ENCODE results near the gene CPVL.

CPVL gene

GRCh38 chr7:29041991-29042390 is 104.3 kb downstream of the CPVL start:
- TF ChIP-seq GATA3 (IDR thresholded peaks at IDR 0.05; ENCODE audit: low read depth, low read length): no peak
- no peak for TF ChIP-seq GATA2 (IDR thresholded peaks at IDR 0.05; ENCODE audit: low read depth, low read length)

GRCh38 chr7:29040579-29040925 is 105.8 kb downstream of the CPVL start:
- TF ChIP-seq GATA2 (IDR thresholded peaks at IDR 0.05; ENCODE audit: low read depth, low read length) (no peak), GATA3 (IDR thresholded peaks at IDR 0.05; ENCODE audit: low read depth, low read length) (no peak)

GRCh38 chr7:29039821-29040578 is 106.3 kb downstream of the CPVL start:
- no peak for TF ChIP-seq GATA3 (IDR thresholded peaks at IDR 0.05; ENCODE audit: low read depth, low read length)
- TF ChIP-seq GATA2 (IDR thresholded peaks at IDR 0.05; ENCODE audit: low read depth, low read length): no peak

GRCh38 chr7:29038463-29038862 is 107.9 kb downstream of the CPVL start:
- TF ChIP-seq GATA3 (IDR thresholded peaks at IDR 0.05; ENCODE audit: low read depth, low read length) (no peak), GATA2 (IDR thresholded peaks at IDR 0.05; ENCODE audit: low read depth, low read length) (no peak)

GRCh38 chr7:29035044-29035740 is 111.1 kb downstream of the CPVL start:
- TF ChIP-seq GATA2 (IDR thresholded peaks at IDR 0.05; ENCODE audit: low read depth, low read length) (no peak), GATA3 (IDR thresholded peaks at IDR 0.05; ENCODE audit: low read depth, low read length) (no peak)

- TF ChIP-seq GATA2 (IDR thresholded peaks at IDR 0.05; ENCODE audit: low read depth, low read length): no peak
- no peak for TF ChIP-seq GATA3 (IDR thresholded peaks at IDR 0.05; ENCODE audit: low read depth, low read length)
These were observed 112.8 kb downstream of the CPVL start for GRCh38 chr7:29033584-29033983.

GRCh38 chr7:29032146-29032545 is 114.2 kb downstream of the CPVL start:
- TF ChIP-seq GATA3 (IDR thresholded peaks at IDR 0.05; ENCODE audit: low read depth, low read length) (no peak), GATA2 (IDR thresholded peaks at IDR 0.05; ENCODE audit: low read depth, low read length) (no peak)

GRCh38 chr7:29030781-29031275 is 115.5 kb downstream of the CPVL start:
- no peak for TF ChIP-seq GATA2 (IDR thresholded peaks at IDR 0.05; ENCODE audit: low read depth, low read length)
- TF ChIP-seq GATA3 (IDR thresholded peaks at IDR 0.05; ENCODE audit: low read depth, low read length): no peak

GRCh38 chr7:29022291-29022988 is 123.9 kb downstream of the CPVL start:
- TF ChIP-seq GATA3 (IDR thresholded peaks at IDR 0.05; ENCODE audit: low read depth, low read length) (no peak), GATA2 (IDR thresholded peaks at IDR 0.05; ENCODE audit: low read depth, low read length) (no peak)

GRCh38 chr7:29019896-29020295 is 126.4 kb downstream of the CPVL start:
- 0 out of 2 replicates have a peak, but pooled peaks have one; percentile 35 for TF ChIP-seq GATA2 (IDR thresholded peaks at IDR 0.05; ENCODE audit: low read depth, low read length)
- no peak for TF ChIP-seq GATA3 (IDR thresholded peaks at IDR 0.05; ENCODE audit: low read depth, low read length)

- no peak for TF ChIP-seq GATA3 (IDR thresholded peaks at IDR 0.05; ENCODE audit: low read depth, low read length)
- no peak for TF ChIP-seq GATA2 (IDR thresholded peaks at IDR 0.05; ENCODE audit: low read depth, low read length)
These were observed 127.0 kb downstream of the CPVL start for GRCh38 chr7:29019387-29019786.

GRCh38 chr7:29017713-29018112 is 128.6 kb downstream of the CPVL start:
- TF ChIP-seq GATA3 (IDR thresholded peaks at IDR 0.05; ENCODE audit: low read depth, low read length) (no peak), GATA2 (IDR thresholded peaks at IDR 0.05; ENCODE audit: low read depth, low read length) (no peak)

- no peak for TF ChIP-seq GATA2 (IDR thresholded peaks at IDR 0.05; ENCODE audit: low read depth, low read length)
- no peak for TF ChIP-seq GATA3 (IDR thresholded peaks at IDR 0.05; ENCODE audit: low read depth, low read length)
These were observed 131.6 kb downstream of the CPVL start for GRCh38 chr7:29014725-29015124.

GRCh38 chr7:29013931-29014330 is 132.4 kb downstream of the CPVL start:
- no peak for TF ChIP-seq GATA2 (IDR thresholded peaks at IDR 0.05; ENCODE audit: low read depth, low read length)
- no peak for TF ChIP-seq GATA3 (IDR thresholded peaks at IDR 0.05; ENCODE audit: low read depth, low read length)

All from SH-SY5Y (cell line).